SK-N-MC (cell line): ENCODE data around the gene ZC3H7A.

Experiments used
- EZH2 ChIP-seq: fragments of 200-600 bp; sonication (generic); IDR thresholded peaks from one replicate; pipeline ENCODE4 v1.6.1; 2017; ENCODE audit warnings: antibody characterized with exemption
- POLR2AphosphoS5 ChIP-seq: IDR thresholded peaks from 2 replicates; pipeline ENCODE4 v1.6.1; 2012; ENCODE audit warnings: mild to moderate bottlenecking, low read depth, low read length, borderline replicate concordance

GRCh38 chr16:11750056-11750455 is 47.0 kb downstream of the ZC3H7A start:
- TF ChIP-seq EZH2 (no peak), POLR2AphosphoS5 (no peak)
